Retina (tissue), 1 donor: ENCODE results near the gene ARPC4.
A peak's percentile ranks its signal among the peaks of the same experiment; 100 is the strongest.
"Not testable (repeated sequence)": the region's sequence is repeated elsewhere in the genome, so short reads cannot be mapped to it uniquely, and the experiment has no call there.

Experiments
- DNase-seq: peaks from one replicate; pipeline ENCODE4 v3.0.0-alpha.2; 2016

ARPC4 gene

GRCh38 chr3:9826815-9827573 is 34.1 kb downstream of the ARPC4 start:
- peak; percentile 14 for DNase-seq

GRCh38 chr3:9828801-9829755 is 36.2 kb downstream of the ARPC4 start:
- DNase-seq: no peak

- DNase-seq: no peak
Measured at GRCh38 chr3:9831253-9831652, 38.4 kb downstream of the ARPC4 start.

GRCh38 chr3:9833078-9833477 is 40.2 kb downstream of the ARPC4 start:
- no peak for DNase-seq

- DNase-seq: no peak
Measured at GRCh38 chr3:9834520-9835380, 41.9 kb downstream of the ARPC4 start.

- no peak for DNase-seq
Measured at GRCh38 chr3:9837701-9838582, 45.1 kb downstream of the ARPC4 start.

- no peak for DNase-seq
Measured at GRCh38 chr3:9838856-9839255, 46.0 kb downstream of the ARPC4 start.

GRCh38 chr3:9841015-9841414 is 48.1 kb downstream of the ARPC4 start:
- no peak for DNase-seq

- DNase-seq: peak; percentile 98
Measured at GRCh38 chr3:9843715-9844438, 51.0 kb downstream of the ARPC4 start, which contains the start of gene RPUSD3. RPUSD3 (minus strand) TSS chr3:9844008; CDS start chr3:9843990, 18 bp downstream.

- DNase-seq: no peak
Measured at GRCh38 chr3:9846231-9846630, 53.3 kb downstream of the ARPC4 start.

- no peak for DNase-seq
Measured at GRCh38 chr3:9846931-9847488, 54.1 kb downstream of the ARPC4 start.

GRCh38 chr3:9847870-9848269 is 55.0 kb downstream of the ARPC4 start:
- DNase-seq: not testable (repeated sequence)

- DNase-seq: not testable (repeated sequence)
Measured at GRCh38 chr3:9848860-9849259, 56.0 kb downstream of the ARPC4 start.

- DNase-seq: not testable (repeated sequence)
Measured at GRCh38 chr3:9851383-9851782, 58.5 kb downstream of the ARPC4 start.

GRCh38 chr3:9851926-9852325 is 59.0 kb downstream of the ARPC4 start:
- not testable (repeated sequence) for DNase-seq

- no peak for DNase-seq
Measured at GRCh38 chr3:9852528-9852927, 59.6 kb downstream of the ARPC4 start.

GRCh38 chr3:9854291-9854940 is 61.5 kb downstream of the ARPC4 start:
- DNase-seq: not testable (repeated sequence)

- no peak for DNase-seq
Measured at GRCh38 chr3:9855594-9855993, 62.7 kb downstream of the ARPC4 start.
